Stimulated activated CD8-positive, alpha-beta memory T cell treated with anti-CD3 and anti-CD28 coated beads, Interleukin-7, amount 100 ng/mL, for 24 hours (primary cell): Measurements from ENCODE around the gene ASIP.
"Not testable (repeated sequence)": the region's sequence is repeated elsewhere in the genome, so short reads cannot be mapped to it uniquely, and the experiment has no call there.

Experiments
- DNase-seq: peaks from one replicate; pipeline ENCODE4 v3.0.0-alpha.2; 2020; ENCODE audit warnings: low read depth

The ASIP gene, protein sequence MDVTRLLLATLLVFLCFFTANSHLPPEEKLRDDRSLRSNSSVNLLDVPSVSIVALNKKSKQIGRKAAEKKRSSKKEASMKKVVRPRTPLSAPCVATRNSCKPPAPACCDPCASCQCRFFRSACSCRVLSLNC

DNA sequence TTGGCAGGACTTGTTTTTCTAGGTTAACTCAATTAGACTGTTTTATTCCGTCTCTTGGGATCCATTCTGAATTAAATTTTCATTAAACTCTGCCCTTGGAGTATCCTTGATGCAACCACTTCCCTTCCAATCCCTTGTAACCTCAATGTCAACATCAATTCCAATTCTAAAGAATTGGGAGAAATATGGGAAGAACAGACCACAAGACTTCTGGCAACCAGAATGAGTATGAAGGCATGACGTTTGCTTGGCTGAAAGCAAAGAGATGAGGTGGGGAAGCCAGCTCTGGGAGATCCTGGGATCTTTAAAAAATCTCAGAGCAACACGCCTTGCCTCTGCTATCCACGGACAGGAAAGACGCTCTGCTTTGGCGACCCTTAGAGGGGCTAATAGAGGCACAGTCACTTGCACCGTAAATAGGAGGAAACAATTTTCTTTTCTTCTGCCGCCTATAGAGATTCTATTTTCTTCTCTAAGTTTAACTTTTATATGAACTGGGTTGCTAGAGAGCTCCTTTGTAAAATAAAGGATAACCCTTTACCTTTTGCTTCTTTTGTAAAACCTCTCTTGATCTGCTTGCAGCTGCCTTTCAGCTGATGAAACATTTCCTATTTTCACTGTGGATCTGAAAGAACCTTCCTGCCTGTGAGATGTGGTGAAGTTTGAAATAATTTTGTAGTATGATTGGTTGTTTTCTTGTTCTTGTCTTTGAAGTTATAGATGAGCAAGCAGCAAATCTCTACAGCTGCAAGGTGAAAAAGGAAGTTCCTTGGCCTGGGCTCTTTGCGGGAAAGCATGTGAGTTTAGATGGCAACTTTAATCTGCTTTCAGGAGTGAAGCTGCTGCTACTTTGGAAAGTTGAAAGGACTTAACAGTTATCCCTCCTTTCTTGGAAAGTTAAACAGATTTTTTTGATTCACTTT, at the start of gene ASIP:
Gene ASIP (plus strand): TSS at position 731 of the 923 bp plus-strand sequence. CDS start 18,952 bp downstream, outside the sequence.
- no peak for DNase-seq

DNA sequence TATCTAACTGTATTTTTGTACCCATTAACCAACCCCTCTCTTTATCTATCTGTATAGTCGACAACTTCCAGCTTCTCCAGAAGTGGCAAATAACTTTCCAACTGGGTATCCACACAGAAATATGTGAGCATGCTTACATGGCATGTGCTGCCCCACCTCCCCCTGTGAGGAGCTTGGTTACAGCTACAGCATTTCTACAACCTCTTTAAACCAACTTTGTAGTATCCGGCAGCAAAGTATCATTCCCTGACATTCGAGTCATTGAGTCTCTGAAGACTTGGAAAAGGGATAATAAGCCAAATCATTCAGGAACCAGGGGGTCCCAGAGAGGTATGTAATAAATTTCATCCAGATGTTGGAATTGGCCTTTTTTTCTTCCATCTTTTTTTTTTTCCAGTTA, 48.2 kb upstream of the ASIP start:
- DNase-seq, result no peak

DNA sequence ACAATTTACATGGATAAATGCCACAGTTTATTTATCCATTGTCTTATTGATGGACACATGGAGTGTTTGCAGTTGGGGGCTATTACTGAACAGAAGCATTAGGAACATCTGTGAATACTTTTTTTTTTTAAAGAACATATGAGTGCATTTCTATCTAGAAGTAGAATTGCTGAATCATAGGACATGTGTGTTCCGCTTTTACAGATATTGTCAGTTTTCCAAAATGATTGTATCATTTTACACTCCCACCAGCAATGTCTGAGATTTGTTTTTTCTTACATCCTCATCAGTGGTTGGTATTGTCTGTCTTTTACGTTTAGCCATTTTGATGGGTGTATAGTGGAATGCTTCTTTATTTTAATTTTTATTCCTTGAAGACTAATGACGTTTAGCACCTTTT, 42.0 kb upstream of the ASIP start:
- no peak for DNase-seq

DNA sequence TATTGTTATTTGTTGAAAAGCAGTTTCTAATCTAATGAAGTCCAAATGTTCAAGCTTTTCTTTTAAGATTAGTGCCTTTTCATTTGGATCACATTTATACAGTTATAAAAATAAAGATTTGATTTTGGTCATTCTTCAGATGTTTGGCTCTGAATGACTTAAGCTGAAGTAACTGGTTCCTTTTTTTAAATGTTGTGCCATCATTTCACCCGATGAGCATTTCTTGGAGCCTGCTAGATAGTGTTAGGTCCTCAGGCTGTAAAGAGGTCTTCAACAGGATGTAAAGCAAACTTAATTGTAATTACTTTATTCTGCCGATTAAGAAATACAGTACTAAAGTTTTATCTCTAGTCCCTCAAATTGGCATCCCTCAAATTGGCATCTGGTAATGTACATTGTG, 41.2 kb upstream of the ASIP start:
- no peak for DNase-seq

DNA sequence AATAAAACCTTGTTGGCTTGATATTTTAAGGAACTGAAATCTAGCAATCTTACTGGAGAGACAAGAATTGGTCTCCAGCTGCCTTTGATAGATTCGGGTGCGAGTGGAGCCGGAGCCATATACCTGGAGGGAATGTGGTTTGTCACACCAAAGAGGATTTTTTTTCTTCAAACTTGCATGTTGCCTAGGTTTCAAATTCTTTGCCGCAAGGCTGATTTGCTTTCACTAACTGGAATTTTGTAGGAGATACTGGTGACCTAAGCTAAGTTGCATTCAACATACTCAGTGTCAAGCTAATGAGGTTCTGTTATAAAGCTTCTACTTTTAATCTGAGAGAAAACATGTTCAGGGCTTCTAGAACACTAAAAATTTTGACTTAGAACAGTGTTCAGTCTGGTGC, 39.7 kb upstream of the ASIP start:
- DNase-seq, result no peak

DNA sequence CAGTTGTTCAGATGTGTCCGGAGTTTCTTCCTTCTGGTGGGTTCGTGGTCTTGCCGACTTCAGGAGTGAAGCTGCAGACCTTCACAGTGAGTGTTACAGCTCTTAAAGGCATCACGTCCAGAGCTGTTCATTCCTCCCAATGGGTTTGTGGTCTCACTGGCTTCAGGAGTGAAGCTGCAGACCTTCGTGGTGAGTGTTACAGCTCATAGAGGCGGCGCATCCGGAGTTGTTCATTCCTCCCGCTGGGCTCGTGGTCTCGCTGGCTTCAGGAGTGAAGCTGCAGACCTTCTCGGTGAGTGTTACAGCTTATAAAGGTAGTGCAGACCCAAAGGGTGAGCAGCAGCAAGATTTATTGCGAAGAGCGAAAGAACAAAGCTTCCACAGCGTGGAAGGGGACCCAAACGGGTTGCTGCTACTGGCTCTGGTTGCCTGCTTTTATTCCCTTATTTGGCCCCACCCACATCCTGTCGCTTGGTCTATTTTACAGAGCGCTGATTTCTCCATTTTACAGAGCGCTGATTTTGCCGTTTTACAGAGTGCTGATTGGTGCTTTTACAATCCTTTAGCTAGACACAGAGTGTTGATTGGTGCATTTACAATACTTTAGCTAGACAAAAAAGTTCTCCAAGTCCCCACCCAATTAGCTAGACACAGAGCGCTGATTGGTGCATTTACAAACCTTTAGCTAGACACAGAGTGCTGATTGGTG, 35.9 kb upstream of the ASIP start:
- DNase-seq, result not testable (repeated sequence)

DNA sequence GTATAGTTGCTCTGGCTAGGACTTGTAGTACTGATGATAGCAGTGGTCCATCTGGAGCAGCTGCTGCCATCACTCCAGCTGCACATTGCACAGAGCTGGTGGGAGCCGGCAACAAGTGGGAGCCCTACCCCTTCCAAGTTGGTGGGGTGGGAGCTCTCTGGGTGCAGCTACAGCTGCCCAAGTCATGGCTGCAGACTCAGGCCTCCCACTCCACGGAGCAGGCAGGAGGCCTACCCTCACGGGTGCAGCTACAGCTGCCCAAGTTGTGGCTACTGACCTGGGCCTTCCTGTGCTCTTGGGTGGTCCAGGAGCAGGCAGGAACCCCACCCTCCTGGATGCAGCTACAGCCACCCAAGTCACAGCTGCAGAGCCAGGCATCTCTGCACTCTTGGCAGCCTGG, 32.1 kb upstream of the ASIP start:
- no peak for DNase-seq

DNA sequence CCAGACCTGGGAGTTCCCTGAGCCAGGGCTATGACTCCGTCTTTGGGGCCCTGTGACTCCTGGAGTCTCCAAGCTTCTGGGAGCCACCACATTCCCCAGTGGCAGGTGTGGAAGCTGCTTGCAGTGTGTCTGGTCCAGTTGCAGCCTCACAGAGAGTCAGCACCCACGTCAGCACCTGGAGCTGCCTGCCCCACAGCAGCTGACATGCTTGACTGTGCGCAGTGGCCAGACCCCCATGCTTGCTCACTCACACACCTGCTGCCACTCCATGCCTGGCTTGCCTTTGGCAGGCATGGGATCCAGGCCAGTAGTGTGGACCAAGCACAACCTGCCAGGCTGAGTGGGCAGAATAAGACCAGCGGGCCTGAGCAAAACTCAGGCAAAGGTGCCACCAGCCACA, 31.0 kb upstream of the ASIP start:
- DNase-seq, result no peak

DNA sequence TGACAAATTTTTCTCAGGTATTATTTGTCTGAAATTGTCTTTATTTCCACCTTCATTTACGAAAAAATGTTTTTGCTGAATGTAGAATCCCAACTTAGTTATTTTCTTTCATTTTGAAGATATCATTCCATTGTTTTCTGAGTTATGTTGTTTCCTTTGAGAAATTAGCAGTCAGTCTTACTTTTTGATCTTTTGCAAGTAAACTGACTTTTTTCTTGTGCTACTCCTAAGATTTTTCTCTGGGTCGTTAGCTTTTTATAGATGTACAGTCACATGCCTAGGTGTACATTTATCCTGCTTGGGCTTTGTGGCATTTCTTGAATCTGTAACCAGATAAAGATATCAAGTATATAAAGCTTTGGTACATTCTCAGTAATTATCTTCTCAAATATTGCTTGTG, 29.6 kb upstream of the ASIP start:
- no peak for DNase-seq

DNA sequence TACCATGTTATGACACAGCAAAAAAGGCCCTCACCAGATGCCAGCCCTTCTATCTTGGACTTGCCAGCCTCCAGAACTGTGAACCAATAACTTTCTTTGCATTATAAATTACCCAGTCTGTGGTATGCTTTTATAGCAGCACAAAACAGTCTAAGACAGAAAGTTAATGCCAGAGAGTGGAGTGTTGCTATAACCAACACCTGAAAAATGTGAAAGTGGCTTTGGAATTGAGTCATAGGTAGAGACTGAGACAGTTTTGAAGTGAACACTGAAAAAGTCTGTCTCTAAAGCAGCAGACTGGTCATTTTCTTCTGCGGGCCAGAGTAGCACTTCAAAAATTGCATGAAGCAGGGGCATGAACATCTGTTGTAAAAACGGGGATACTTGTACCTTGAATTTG, 28.0 kb upstream of the ASIP start:
- DNase-seq, result no peak

DNA sequence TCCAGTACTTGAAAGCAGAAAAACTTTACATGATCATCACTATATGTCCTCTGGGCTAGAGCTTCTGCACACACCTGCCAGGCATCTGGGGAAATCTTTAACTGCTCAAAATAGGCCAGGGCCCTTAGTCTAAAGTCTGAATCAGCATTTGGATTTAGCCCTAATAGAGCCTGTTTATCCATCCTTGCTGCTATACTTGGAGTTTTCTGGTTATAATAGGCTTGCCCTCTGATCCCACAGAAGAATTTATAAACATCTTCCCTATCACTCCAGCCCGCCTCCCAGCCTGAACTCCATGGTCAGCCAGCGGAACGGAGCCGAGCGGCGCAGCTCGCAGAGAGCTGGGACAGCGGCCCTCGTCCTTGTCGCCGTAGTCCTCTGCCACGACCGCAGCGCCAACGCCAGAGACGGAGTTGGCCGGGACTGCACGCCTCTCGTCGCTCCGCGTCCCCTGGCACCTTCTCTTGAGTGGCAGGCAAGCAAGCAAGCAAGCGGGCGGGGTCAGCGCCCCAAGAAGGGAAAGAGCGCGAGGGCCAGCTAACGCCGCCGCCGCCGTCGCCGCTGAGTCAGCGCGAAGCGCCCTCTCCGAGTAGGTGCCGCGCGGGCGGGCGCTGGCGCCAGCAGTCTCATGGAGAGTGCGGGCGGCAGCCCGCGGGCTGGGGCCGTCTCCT, 25.4 kb upstream of the ASIP start:
- peak; percentile 6 for DNase-seq

DNA sequence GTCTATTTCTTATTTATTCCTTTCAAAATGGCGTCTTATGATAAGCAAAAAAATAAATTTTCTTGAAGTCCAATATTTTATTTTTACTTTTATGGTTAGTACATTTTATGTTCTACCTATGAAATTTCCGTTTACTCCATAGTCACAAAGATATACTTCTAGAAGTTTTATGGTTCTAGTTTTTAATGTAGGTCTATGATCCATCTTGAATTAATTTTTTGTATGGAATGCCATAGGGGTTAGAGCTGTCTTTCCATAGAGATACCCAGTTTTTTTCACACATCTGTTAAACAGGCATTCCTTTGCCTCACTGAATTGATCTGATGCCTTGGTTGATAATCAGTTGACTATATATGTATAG, 24.9 kb upstream of the ASIP start:
- DNase-seq, result no peak

DNA sequence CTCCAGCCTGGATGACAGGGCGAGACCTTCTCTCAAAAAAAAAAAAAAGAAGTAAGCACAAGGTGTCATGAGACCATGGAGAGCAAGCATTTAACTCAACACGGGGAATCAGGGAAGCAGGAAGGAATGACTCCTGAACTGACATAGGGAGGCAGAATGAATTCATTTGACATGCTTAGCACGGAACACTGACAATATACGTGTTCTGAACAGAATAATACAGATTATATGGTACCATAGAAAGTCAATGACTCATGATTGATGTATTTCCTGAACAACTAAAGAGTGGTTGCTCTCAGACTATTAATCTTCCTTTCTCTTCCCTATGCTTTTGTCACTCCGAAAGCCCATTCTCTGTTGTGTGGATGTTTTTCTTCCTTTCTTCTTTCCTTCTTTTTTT, 20.7 kb upstream of the ASIP start:
- no peak for DNase-seq

DNA sequence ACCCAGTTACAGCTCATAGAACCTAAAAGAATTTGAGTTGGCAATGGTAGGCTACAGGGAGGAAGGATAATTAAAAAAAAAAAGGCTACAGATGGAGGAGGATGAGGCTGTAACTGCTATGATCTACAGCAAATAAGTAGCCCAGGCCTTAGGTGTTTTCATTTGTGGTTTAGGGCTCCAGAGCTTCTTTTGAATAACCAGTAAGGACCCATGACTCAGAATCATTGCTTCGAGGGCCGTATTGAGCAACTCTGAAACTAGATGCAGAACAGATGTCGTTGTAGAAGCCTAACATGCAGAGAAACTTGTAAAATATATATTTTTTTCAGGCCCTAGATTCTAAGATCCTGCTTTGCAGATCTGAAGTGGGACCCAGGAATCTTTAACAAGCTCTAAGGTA, 19.0 kb upstream of the ASIP start:
- DNase-seq, result no peak

DNA sequence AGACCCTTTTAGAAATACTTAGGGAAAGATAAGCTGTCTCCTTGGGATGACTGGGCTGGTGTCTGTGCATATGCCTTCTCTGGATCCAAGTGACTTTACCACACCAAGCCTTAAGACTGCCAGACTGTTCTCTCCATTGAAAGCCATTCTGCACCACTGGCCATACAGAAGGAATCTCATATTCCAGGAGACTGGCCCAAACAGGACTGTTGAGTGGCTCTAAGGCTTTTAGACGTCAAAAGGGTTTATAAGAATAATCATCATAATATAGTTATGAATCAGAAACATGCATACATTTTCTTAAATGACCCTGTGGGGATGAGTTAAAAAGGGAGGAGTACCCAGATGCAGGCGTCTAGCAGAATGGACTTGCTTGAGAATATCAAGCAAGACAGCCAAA, 17.0 kb upstream of the ASIP start:
- not testable (repeated sequence) for DNase-seq

DNA sequence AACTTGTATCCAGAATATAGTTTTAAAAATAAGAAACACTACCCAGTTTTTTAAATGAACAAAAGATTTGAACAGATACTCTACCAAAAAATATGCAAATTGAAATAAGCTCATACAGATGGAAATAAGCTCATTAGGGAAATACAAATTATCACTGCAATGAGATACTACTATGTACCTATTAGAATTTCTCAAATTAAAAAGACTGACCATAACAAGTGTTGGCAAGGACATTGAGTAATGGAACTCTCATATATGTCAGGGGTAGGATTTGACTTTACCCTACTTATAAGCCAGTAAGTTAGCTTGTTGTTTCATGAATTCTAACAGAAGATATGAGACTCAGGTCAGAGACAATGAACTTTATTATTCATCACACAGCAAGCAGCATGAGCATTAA, 9.6 kb upstream of the ASIP start:
- DNase-seq, result no peak

DNA sequence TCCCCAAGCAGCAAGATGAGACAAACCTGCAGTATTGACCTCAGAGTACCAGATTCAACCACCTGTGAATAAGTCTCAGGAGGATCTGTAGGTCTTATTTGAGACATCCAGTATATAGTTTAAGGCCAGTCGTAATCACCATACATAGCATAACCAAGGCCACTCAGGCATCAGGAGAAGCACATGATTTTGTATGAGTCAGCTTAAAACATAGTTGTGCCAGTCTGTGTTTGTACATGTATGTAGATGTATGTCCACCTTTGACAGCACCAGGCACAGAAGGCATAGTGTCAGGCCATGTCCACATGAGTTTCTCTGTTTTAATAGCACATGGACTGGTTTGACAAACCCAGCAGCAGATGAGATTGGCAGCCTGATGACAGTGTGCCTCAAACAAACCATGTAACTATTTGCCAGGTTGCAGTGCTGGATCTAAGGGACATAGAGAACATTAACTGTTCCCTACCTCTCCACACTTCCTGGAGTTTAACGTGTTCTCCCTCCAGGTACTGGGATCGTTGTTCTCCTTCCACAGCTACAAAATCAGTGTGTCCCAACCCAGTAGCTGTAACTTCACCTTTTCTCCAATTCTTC, 8.6 kb upstream of the ASIP start:
- DNase-seq, result no peak

DNA sequence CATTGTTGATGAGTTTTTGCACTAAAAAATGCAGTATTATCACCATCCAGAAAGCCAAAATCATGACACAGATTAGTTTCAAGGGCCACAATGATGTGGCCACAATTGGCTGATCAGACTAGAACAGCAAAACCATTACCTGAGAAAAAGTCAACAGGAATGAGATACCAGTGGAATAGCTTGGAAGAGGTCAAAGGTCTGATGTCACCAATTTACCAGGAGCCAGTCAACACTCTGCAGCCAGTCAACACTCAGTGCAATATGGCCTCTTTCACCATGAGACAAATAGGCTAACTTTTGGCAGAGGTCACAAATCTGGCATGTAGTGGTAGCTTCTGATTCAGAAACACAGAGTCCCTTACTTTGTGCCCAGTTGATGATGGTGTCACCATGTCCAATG, 7.5 kb upstream of the ASIP start:
- DNase-seq, result no peak

DNA sequence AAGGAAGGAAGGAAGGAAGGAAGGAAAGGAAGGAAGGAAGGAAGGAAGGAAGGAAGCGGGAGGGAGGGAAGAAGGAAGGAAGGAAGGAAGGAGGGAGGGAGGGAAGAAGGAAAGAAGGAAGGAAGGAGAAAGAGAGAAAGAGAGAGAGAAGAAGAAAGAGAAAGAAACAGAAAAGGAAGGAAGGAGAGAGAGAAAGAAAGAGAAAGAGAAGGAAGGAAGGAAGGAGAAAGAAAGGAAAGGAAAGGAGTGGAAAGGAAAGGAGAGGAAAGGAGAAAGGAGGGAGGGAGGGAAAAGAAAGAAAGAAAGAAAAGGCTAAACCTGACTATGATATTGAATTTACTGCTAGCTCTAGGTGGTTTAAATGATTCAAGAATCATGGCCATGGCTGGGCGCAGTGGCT, 5.3 kb upstream of the ASIP start:
- DNase-seq, result no peak

DNA sequence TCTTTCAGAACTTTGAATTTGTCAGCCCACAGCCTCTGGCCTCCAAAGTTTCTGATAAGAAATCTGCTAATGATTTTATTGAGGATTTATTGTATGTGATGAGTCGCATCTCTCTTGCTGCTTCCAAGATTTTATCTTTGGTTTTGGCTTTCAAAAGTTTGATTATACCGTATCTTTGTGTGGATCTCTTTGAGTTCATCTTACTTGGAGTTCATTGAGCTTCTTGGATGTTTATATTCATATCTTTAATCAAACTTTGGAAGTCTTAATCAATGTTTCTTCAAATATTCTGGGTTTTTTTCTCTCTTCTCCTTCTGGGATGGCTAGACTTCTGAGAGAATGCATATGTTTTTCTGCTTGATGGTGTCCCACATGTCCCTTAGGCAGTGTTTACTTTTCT, 3.3 kb upstream of the ASIP start:
- no peak for DNase-seq

DNA sequence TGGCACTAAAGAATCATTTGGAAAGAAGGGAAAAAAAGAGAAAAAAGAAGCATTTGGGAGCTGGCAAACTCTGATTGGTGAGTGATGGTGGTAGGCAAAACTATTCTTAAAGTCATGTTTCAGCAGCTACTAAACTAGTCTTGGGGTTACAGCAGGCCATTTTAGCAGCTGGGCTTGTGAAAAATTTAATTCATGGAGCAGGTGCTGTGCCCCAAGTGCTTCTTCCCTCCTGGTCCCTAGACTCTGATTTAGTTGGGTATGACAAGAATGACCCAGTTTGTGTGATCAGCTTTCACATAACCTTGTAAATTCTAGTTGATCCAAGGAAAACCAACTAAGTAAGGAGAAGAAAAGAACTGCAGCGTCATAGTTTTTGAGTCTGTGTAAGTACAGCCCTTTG, 1.1 kb upstream of the ASIP start:
- DNase-seq, result no peak

DNA sequence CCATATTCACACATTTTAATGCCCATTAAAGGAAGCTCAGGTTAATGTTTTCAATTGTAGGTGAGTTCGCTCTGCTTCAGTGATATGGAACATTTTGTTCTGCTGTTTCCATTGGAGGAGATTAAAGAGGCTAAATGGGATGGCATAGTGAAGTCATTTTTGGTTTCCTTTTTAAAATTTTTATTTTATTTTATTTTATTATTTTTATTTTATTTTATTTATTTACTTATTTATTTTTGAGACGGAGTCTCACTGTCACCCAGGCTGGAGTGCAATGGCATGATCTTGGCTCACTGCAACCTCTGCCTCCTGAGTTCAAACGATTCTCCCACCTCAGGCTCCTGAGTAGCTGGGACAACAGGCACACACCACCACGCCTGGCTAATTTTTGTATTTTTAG, 792 bp downstream of the ASIP start:
- not testable (repeated sequence) for DNase-seq
